GM21367 (cell line): Measurements from ENCODE around the gene FRAT2.
"Not testable (repeated sequence)": the region's sequence is repeated elsewhere in the genome, so short reads cannot be mapped to it uniquely, and the experiment has no call there.

Source experiments
- ATAC-seq: cut with Tn5 transposase; IDR thresholded peaks from one replicate; pipeline ENCODE4 v1.9.1; 2021; ENCODE audit not compliant: unreplicated experiment

Gene FRAT2

GRCh38 chr10:97292097-97292861, 42.2 kb downstream of the FRAT2 start, which contains the start of gene ARHGAP19:
Gene ARHGAP19, minus strand, starts transcription at chr10:97292637. Its CDS starts 10 bp downstream, at chr10:97292627.
- ATAC-seq = peak; percentile 90

- no peak for ATAC-seq
These were observed 43.0 kb downstream of the FRAT2 start for GRCh38 chr10:97291357-97292096.

- not testable (repeated sequence) for ATAC-seq
These were observed 43.8 kb downstream of the FRAT2 start for GRCh38 chr10:97290576-97291356.

- not testable (repeated sequence) for ATAC-seq
These were observed 44.5 kb downstream of the FRAT2 start for GRCh38 chr10:97290076-97290475.
